NCI-H146 treated with DMSO at 0.1 percent for 48 hours (cell line): ENCODE measurements around the gene AKAP12.
A peak's percentile ranks its signal among the peaks of the same experiment; 100 is the strongest.
"Not testable (repeated sequence)": the region's sequence is repeated elsewhere in the genome, so short reads cannot be mapped to it uniquely, and the experiment has no call there.

Experiments used
- DNase-seq: peaks from one replicate; lab custom pipeline; 2025; ENCODE audit not compliant: unreplicated experiment; lab: John Stamatoyannopoulos, UW

Gene AKAP12

GRCh38 chr6:151310279-151310678 is 70.5 kb downstream of the AKAP12 start:
- no peak for DNase-seq

DNA sequence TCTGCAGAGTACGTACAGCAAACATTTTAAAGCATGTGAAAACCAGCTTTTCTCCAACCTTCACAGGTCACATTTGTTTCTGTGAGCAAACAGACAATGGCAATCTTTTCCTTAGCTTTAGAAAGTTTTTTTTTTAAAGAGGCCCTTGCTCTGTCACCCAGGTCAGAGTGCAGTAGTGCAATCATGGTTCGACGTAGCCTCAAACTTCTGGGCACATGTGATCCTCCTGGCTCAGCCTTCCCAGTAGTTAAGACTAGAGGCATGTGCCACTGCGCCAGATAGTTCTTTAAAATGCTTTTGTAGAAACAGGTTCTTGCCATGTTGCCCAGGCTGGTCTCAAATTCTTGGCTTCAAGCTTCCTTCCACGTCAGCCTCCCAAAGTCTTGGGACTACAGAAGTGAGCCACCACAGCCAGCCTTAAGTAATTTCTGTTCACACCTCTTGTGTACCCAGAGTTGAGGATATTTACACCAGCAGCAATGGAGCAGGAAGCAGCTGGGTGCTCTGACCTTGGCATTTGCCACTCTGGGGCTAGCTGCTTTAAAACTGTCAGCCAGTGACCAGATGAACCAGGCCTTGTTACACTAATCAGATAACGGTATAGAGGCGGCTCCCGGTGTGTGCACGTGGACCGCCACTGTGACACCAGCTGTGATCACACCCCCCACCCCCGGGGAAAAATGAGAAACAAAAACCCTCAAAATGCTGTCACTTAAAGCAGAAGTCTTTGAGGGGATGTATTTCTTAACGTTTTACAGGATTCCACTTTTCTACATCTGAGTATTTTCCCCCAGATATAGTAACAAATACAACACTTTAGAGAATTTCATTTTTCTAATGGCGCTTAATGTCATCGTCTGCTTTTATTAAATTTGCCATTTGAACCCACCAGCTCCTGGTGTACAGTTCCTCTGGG is 71.3 kb downstream of the AKAP12 start:
- DNase-seq, result no peak

- DNase-seq, result peak; percentile 99
These were observed 73.3 kb downstream of the AKAP12 start for GRCh38 chr6:151313066-151313491.

DNA sequence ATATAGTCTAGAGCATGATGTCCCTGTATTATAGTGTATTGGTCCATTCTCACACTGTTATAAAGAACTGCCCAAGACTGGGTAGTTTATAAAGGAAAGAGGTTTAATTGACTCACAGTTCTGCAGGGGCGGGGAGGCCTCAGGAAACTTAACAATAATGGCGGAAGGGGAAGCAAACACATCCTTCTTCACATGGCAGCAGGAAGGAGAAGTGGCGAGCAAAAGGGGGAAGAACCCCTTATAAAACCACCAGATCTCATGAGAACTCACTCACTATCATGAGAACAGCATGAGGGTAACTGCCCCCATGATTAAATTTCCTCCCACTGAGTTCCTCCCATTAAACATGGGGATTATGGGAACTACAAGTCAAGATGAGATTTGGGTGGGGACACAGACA is 75.9 kb downstream of the AKAP12 start:
- DNase-seq, result not testable (repeated sequence)

DNA sequence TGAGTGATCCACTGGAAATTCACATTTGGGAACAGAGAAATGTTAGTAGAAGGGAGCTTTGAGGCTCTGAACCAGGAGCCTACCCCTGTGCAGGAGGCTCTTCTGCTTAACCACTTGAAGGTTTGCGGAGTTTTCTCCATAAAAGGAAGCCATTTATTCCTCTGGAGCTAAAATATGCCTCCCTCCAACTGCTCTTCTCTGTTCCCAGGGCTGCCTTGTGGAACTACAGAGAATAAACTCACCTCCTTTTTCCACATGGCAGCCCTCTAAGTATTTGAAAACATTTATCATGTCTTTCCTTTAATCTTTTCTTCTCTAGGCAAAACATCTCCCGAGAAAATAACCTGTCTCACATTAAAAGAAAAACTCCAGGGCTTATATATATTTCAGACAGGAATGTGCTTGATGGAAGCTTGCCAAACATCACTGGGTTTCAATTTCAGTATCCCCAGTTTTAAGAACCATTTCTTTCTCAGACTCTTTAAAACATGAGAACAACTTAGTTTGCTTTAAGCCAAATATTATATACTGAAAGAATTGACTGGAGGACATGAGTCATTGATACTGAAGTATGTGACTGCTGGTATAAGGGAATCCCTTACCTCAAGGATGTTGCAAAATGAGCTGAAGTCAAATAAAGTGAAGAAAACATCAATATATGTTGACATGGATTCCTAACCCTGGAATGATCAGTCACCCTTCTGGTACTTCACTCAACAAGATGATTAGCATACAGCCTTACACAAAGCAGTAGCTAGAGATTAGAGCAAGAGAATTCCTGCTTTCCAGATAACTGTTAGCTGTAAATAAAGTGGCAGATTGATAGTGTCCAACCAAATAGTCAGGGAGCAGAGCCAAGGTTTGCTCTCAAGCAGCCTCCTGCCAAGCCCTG is 77.6 kb downstream of the AKAP12 start:
- no peak for DNase-seq

DNA sequence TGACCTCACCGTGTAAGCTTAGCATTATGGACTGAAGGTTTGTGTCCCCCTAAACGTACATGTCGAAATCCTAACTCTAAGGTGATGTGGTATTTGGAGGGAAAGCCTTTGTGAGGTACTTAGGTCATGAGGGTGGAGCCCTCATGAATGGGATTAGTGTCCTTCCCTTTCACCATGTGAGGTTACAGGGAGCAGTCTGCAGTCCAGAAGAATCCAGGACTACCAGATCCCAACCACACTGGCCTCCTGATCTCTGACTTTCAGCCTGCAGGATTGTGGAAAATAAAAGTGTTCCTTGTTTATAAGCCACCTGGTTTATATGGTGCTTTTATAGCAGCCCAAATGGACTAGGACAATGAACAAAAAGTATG is 78.2 kb downstream of the AKAP12 start:
- DNase-seq, result no peak

DNA sequence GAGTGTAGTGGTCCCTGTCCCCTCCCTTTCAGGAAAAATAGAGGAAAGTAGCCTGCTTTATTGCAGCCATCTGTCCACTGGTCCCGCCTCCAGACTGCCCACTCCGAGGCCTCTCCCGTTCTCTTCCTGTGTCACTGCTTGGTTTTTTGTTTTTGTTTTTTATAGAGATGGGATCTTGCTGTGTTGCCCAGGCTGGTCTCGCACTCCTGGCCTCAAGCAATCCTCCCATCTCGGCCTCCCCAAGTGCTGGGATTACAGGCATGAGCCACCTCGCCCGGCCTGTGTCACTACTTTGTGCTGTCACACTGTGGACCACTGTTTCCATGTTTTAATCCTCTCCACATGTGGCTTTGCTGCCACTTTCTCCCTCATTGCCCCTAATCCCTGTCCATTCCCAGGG is 80.4 kb downstream of the AKAP12 start:
- DNase-seq, result no peak

GRCh38 chr6:151321438-151321837 is 81.7 kb downstream of the AKAP12 start:
- no peak for DNase-seq

DNA sequence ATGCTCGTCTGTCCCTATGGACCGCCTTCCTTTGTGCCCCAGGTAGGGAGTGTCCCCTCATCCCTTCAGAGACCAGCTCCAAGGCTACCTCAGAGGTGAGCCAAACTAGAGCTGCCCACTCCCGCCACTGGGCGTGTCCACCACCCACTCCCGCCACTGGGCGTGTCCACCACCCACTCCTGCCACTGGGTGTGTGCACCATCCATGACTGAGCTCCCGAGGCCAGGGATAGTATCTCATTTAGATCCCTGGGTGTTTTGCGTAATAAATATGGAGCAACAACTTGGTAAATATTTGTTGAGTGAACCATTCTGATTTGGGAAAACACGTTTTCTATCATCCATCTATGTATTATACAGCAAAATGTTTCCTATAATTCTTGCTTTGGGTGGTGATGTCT is 82.8 kb downstream of the AKAP12 start:
- DNase-seq, result no peak

DNA sequence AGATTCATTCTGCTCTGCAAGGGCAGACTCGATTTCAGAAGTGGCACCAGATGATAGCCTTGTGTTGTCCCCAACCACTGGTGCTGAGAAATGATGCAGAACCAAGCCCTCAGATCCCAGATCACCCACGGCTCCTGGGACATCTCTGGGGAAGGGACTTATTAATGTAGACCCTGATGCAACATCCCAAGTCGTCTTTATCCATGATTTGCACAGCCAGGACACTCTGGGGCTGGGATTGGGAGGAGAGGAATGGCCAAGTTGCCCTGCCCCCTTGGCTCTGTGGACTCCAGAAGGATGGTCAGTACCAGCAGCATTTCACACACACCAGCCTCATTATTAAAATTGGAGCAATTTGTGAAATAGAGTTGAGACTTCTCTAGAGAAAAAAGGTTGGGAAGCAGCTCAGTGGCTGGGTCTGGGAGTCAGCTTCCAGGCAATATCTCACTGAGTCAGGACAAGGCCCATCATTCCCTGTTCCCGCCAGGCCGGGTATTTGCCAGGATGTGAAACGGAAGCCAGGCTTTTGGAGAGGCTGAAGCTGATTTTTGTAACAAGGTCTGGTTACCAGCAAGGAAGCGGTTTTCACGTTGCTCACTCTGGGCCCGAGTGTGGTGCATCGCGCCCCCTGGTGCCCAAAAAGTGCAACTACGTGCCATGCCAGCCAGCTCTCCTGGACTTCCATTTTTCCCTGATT is 84.2 kb downstream of the AKAP12 start:
- peak; percentile 80 for DNase-seq

GRCh38 chr6:151324488-151324825 is 84.7 kb downstream of the AKAP12 start:
- no peak for DNase-seq

GRCh38 chr6:151325075-151326050 is 85.6 kb downstream of the AKAP12 start:
- DNase-seq, result peak; percentile 56

DNA sequence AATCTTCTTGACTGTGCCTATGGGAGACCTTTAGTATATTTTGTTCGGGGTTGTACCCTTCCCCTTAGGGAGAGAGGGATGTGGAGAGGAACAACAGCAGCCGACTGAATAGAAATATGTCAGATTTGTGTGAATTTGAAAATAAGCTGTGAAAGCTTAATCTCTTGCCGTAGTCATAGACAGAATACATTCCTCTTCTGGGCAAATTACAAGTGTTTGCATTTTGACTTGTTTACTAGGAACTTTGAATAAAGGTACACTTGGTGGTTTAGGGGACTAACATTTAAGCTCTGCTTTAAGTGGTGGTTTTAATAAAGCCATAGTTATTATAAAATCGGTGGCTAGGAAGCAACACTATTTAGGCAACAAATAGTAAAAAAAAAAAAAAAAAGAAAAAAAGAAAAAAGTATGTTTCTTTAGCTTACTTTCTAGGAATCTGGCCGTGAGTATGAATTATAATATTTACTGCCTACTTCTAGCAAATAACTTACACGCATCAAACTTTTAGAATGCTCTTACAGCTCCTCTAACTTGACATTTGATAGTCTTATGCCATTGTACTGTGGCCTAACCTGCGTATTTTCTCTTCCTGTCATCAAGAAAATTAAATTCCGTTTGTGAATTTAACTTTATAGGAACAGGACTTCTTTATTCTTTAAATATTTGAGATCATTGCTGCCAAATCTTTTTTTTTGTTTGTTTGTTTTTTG is 86.5 kb downstream of the AKAP12 start:
- no peak for DNase-seq

GRCh38 chr6:151327101-151327500 is 87.3 kb downstream of the AKAP12 start:
- no peak for DNase-seq

GRCh38 chr6:151330130-151330696 is 90.4 kb downstream of the AKAP12 start:
- DNase-seq, result no peak

DNA sequence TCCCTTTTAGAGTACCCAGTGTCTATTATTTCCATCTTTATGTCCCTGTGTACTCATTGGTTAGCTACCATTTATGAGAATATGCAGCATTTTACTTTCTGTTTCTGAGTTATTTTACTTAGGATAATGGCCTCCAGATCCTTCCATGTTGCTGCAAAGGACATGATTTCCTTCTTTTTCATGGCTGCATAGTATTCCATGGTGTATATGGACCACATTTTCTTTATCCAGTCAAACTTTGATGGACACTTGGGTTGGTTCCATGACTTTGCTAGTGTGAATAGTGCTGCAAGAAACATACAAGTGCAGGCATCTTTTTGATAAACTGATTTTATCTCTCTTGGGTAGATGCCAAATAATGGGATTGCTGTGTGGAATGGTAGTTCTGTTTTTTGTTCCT is 96.2 kb downstream of the AKAP12 start:
- no peak for DNase-seq

DNA sequence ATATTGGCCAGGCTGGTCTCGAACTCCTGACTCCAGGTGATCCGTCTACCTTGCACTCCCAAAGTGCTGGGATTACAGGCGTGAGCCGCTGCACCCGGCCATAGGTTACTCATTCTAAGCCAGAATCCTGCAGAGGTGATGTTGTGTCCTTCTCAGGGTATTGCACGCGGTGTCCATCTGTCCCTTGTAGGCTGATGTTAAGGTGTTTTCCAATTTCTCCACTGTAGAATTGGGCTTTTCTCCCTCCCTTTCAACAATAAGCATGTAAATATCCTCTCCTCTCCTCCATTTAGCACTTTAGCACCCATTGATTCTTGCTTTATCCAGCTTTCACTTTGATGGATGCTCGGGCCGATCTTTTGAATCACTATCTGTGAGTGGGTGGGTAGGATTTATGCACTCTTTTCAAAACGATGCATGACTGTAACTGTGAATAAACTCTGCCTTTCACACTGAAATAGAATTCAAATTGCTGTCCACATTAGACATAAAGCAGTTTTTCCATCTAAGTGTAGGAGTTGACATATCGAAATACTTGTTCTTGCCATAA is 99.0 kb downstream of the AKAP12 start:
- DNase-seq, result no peak

- no peak for DNase-seq
These were observed 99.6 kb downstream of the AKAP12 start for GRCh38 chr6:151339369-151339768.
